B cell (primary cell): ENCODE data around the gene PSMB3. TPM values are rescaled to one million over a fixed set of nuclear protein-coding genes. Genes with fewer than 3 reads are reported as not detected.

Experiments used
- ATAC-seq: fragments of 200-7000 bp; cut with Tn5 transposase; one replicate; pipeline ENCODE4 v1.10.0; 2021; ENCODE audit warnings: low read depth, mild to moderate bottlenecking, moderate number of reproducible peaks, moderate library complexity
- CTCF ChIA-PET: fragments of 350-600 bp; sonication (Branson Sonifier 250); formaldehyde crosslinking; loops from one replicate; lab custom pipeline; 2021; ENCODE audit warnings: antibody characterized with exemption, inconsistent platforms; lab: Charles Lee
- POLR2A ChIA-PET: fragments of 350-600 bp; sonication (Branson Sonifier 250); formaldehyde crosslinking; loops from one replicate; lab custom pipeline; 2021; ENCODE audit warnings: antibody characterized with exemption; lab: Charles Lee
- DNase-seq: peaks from one replicate; pipeline ENCODE4 v3.0.0; 2013
- H2AFZ ChIP-seq: 2 replicates; pipeline ENCODE4 v1.6.1; 2012; ENCODE audit warnings: mild to moderate bottlenecking, low read depth, low read length; ENCODE audit not compliant: insufficient read depth, poor library complexity, severe bottlenecking
- H3K27ac ChIP-seq, 2 donors: 1 replicate in 1 of 2; 2 replicates in 1 of 2; pipeline ENCODE4 v1.5.1; 2012 to 2013; ENCODE audit warnings: low read length in 2 of 2, mild to moderate bottlenecking in 2 of 2, moderate library complexity in 1 of 2
- H3K27me3 ChIP-seq, 4 experiments: fragments of 200-600 bp in 1 of 4; sonication (generic) in 1 of 4; replicated peaks in 1 of 4; 1 replicate in 2 of 4; 2 replicates in 2 of 4; pipeline versions ENCODE4 v1.6.1 to v1.7.0; 2013 to 2016; ENCODE audit warnings: low read length in 3 of 4, mild to moderate bottlenecking in 2 of 4, mixed read lengths in 1 of 4, moderate library complexity in 1 of 4; ENCODE audit not compliant: insufficient read depth in 4 of 4, control insufficient read depth in 3 of 4; ENCODE audit errors: control extremely low read depth in 1 of 4
- H3K36me3 ChIP-seq, 2 experiments: replicated peaks in 1 of 2; 1 replicate in 1 of 2; 2 replicates in 1 of 2; pipeline versions ENCODE4 v1.6.1 to v1.7.1; 2013; ENCODE audit warnings: low read length in 1 of 2; ENCODE audit not compliant: insufficient read depth in 2 of 2, control insufficient read depth in 1 of 2; ENCODE audit errors: control extremely low read depth in 1 of 2, extremely low read depth in 1 of 2
- H3K4me1 ChIP-seq, 2 donors: fragments of 200-600 bp in 1 of 2; sonication (generic) in 1 of 2; 1 replicate in 1 of 2; 2 replicates in 1 of 2; pipeline versions ENCODE4 v1.5.1 to v1.6.1; 2013 to 2017; ENCODE audit warnings: low read length in 2 of 2; ENCODE audit not compliant: control insufficient read depth in 2 of 2, insufficient read depth in 2 of 2
- H3K4me2 ChIP-seq: replicated peaks from 2 replicates; pipeline ENCODE3; 2012; ENCODE audit warnings: mild to moderate bottlenecking, low read depth, low read length; ENCODE audit not compliant: poor library complexity, severe bottlenecking
- H3K4me3 ChIP-seq, 5 experiments: fragments of 200-600 bp in 1 of 5; sonication (generic) in 1 of 5; 1 replicate in 3 of 5; 2 replicates in 2 of 5; pipeline versions ENCODE4 v1.5.1 to v1.7.0; 2011 to 2016; ENCODE audit warnings: low read length in 4 of 5, mild to moderate bottlenecking in 4 of 5, low read depth in 2 of 5, control low read depth in 1 of 5, moderate library complexity in 1 of 5; ENCODE audit not compliant: insufficient read depth in 1 of 5; ENCODE audit errors: control extremely low read depth in 1 of 5, extremely low read depth in 1 of 5
- H3K79me2 ChIP-seq: fragments of 200-600 bp; sonication (generic); one replicate; pipeline ENCODE4 v1.6.0; 2016; ENCODE audit warnings: low read length; ENCODE audit not compliant: control insufficient read depth, insufficient read depth
- H3K9ac ChIP-seq: fragments of 200-600 bp; sonication (generic); 2 replicates; pipeline ENCODE4 v1.6.1; 2017; ENCODE audit warnings: mild to moderate bottlenecking, low read length, moderate library complexity
- H3K9me3 ChIP-seq, 3 donors: one replicate each; pipeline versions ENCODE4 v1.6.1 to v1.7.1; 2013; ENCODE audit warnings: low read length in 2 of 3; ENCODE audit not compliant: control insufficient read depth in 2 of 3, insufficient read depth in 1 of 3; ENCODE audit errors: control extremely low read depth in 1 of 3
- H4K20me1 ChIP-seq: 2 replicates; pipeline ENCODE4 v1.6.0; 2012; ENCODE audit warnings: mild to moderate bottlenecking, low read length; ENCODE audit not compliant: insufficient read depth, control insufficient read depth, poor library complexity, severe bottlenecking
- H3K27ac Mint-ChIP-seq: one replicate; pipeline ENCODE4 v1.8.0; 2021; ENCODE audit warnings: mixed read lengths
- H3K27me3 Mint-ChIP-seq: one replicate; pipeline ENCODE4 v1.8.0; 2021; ENCODE audit warnings: mixed read lengths
- H3K4me1 Mint-ChIP-seq: one replicate; pipeline ENCODE4 v1.8.0; 2021; ENCODE audit warnings: mixed read lengths
- H3K4me3 Mint-ChIP-seq: one replicate; pipeline ENCODE4 v1.8.0; 2021; ENCODE audit warnings: mixed read lengths
- H3K9me3 Mint-ChIP-seq: one replicate; pipeline ENCODE4 v1.8.0; 2022; ENCODE audit warnings: mixed read lengths; ENCODE audit not compliant: insufficient read depth
- CTCF ChIP-seq: fragments of 200-600 bp; IDR thresholded peaks from one replicate; pipeline ENCODE4 v1.8.0; 2022; ENCODE audit warnings: antibody characterized with exemption, mild to moderate bottlenecking
- EZH2 ChIP-seq: IDR thresholded peaks from 2 replicates; pipeline ENCODE4 v1.6.1; 2012; ENCODE audit warnings: borderline replicate concordance, low read depth, mild to moderate bottlenecking, moderate library complexity, low read length; ENCODE audit not compliant: insufficient read depth, poor library complexity, severe bottlenecking
- WGBS: methylation state at CpG from one replicate; pipeline ENCODE4 v1.1.5; 2013; ENCODE audit warnings: missing lambda C conversion rate; ENCODE audit not compliant: insufficient coverage; 5-methylcytosine and 5-hydroxymethylcytosine counted together
- intact Hi-C: fragments of 100-400 bp; cut with micrococcal nuclease; formaldehyde crosslinking; loops from one replicate; pipeline ENCODE4 v1.10.0; 2022
- polyA plus RNA-seq: library from polyadenylated mRNA; depleted of rRNA; stranded (reverse); fragments of >200 nt; gene quantifications from 2 replicates; pipeline ENCODE4 v1.2.3, GENCODE V29; 2012
- total RNA-seq, 2 donors: library from RNA; stranded (reverse); fragments of 120-200 nt in 1 of 2; gene quantifications; 1 replicate in 1 of 2; 2 replicates in 1 of 2; pipeline versions ENCODE4 v1.2.3 to v1.2.4, GENCODE V29; 2013 to 2022

The PSMB3 gene
- total and polyA plus RNA-seq, 2 donors (not counting 1 experiment from before 2014, with no cell fraction given): 109 to 184 TPM

DNA sequence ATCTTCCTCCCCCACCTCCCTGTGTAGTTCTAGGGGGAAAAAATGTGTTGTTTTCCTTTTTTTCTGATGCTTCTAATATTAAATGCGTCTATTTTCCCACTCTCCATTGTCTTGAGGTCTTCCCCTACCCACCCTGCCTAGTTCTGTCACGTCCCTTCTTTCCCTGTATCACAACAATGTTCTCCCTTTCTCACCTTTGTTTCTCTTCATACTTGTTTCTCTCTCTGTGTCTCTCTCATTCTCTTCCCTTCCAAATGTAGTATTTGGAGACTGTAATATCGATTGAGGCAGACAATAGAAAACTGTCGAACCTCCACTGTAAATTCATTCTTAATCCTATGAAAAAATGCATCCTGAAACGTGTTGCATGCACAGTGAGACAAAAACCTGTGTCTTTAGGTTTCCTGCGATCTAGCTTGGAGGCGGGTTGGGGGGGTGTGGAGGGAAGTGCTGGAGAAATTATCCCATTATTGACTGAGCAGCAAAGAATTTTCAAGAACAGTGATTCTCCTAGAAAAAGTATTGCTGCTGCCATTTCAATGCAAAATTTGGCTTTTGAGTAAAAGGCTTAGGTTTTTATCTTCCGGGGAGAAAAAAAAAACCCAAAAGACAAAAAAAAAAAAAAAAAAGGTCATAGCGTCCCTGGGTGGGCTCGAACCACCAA, 1.3 kb upstream of the PSMB3 start:
- no peak for DNase-seq
- peak overlapping the region; percentile 79 for H3K4me2 ChIP-seq

More for the DNA sequence above, 1.3 kb upstream of the PSMB3 start:
- H3K4me3 ChIP-seq: peak overlapping the region; percentile 61 to 100 (median 95)
- peaks cover 0 to 9% (median 0%) of the 10 kb centered on the region in 3 donors for H3K9me3 ChIP-seq
- Mint-ChIP-seq H3K4me1 (peaks cover 54% of the 10 kb centered on the region), H3K4me3 (peak overlapping the region; percentile 94), H3K27ac (peak overlapping the region; percentile 93), H3K27me3 (peaks cover 28% of the 10 kb centered on the region), H3K9me3 (no peaks in the 10 kb centered on the region)
- TF ChIP-seq CTCF (no peak), EZH2 (no peak)
- H2AFZ ChIP-seq: peak overlapping the region; percentile 98
- peaks cover 60 to 69% of the 10 kb centered on the region in 2 donors for H3K4me1 ChIP-seq
- H3K27me3 ChIP-seq: peaks cover 0 to 47% (median 25%) of the 10 kb centered on the region in 4 experiments
- H3K9ac ChIP-seq: peak overlapping the region; percentile 96
- H4K20me1 ChIP-seq: peaks cover 42% of the 10 kb centered on the region
- peak overlapping the region in 1 of 2 donors; percentile 95 for H3K27ac ChIP-seq
- POLR2A ChIA-PET: interaction anchor here (0.6 to 1.5 kb wide), 3 partner anchors 46 to 486 kb away, joined by 3 to 10 read pairs (median 6); partner anchors contain the start of gene MLLT6
- ATAC-seq: no peak
- peaks cover 38% of the 10 kb centered on the region for H3K79me2 ChIP-seq
- peaks cover 0 to 15% of the 10 kb centered on the region in 2 experiments for H3K36me3 ChIP-seq
- intact Hi-C loops: loop anchor here (1.0 to 5.0 kb wide), 2 partner anchors 194 to 403 kb away; no protein-coding TSS in a partner anchor
- CTCF ChIA-PET: interaction anchor here (0.6 to 2.6 kb wide), 8 partner anchors 17 to 402 kb away, joined by 3 to 10 read pairs (median 4); partner anchors contain the start of gene CISD3
- 0% methylated on average over 4 of the region's 10 CpGs for WGBS
